Activated B cell treated with CpG ODN at 0.5 μM for 24 hours (primary cell): ENCODE data around the gene RMND5B. TPM values are rescaled to one million over a fixed set of nuclear protein-coding genes. Genes with fewer than 3 reads are reported as not detected.

Source experiments
- ATAC-seq: fragments of 200-7000 bp; cut with Tn5 transposase; one replicate; pipeline ENCODE4 v1.10.0; 2021; ENCODE audit warnings: low read depth, mild to moderate bottlenecking, moderate library complexity
- CTCF ChIA-PET: fragments of 350-600 bp; sonication (Branson Sonifier 250); formaldehyde crosslinking; loops from one replicate; lab custom pipeline; 2021; ENCODE audit warnings: antibody characterized with exemption; lab: Charles Lee
- POLR2A ChIA-PET: fragments of 350-600 bp; sonication (Branson Sonifier 250); formaldehyde crosslinking; loops from one replicate; lab custom pipeline; 2021; ENCODE audit warnings: antibody characterized with exemption; lab: Charles Lee
- DNase-seq: peaks from one replicate; pipeline ENCODE4 v3.0.0; 2022
- H3K27ac Mint-ChIP-seq: one replicate; pipeline ENCODE4 v1.8.0; 2020; ENCODE audit warnings: mixed read lengths
- H3K27me3 Mint-ChIP-seq: one replicate; pipeline ENCODE4 v1.8.0; 2021; ENCODE audit warnings: mixed read lengths
- H3K36me3 Mint-ChIP-seq: one replicate; pipeline ENCODE4 v1.8.0; 2021; ENCODE audit warnings: low read depth, mixed read lengths
- H3K4me1 Mint-ChIP-seq: one replicate; pipeline ENCODE4 v1.8.0; 2021; ENCODE audit warnings: mixed read lengths
- H3K4me3 Mint-ChIP-seq: one replicate; pipeline ENCODE4 v1.8.0; 2020; ENCODE audit warnings: mild to moderate bottlenecking, mixed read lengths
- H3K9me3 Mint-ChIP-seq: one replicate; pipeline ENCODE4 v1.8.0; 2020; ENCODE audit warnings: mixed read lengths
- intact Hi-C: fragments of 100-400 bp; cut with micrococcal nuclease; formaldehyde crosslinking; loops from one replicate; pipeline ENCODE4 v1.15.1; 2024
- total RNA-seq: library from RNA; stranded (reverse); gene quantifications from 2 replicates; pipeline ENCODE4 v1.2.3, GENCODE V29; 2022
- TF ChIP-seq, protein P1 (sequence below): fragments of 200-600 bp; IDR thresholded peaks from one replicate; pipeline ENCODE4 v1.8.0; 2022; ENCODE audit warnings: antibody characterized with exemption, mild to moderate bottlenecking

Gene RMND5B
- total RNA-seq, 1 donor from 2014 or later: 57.2 TPM

DNA sequence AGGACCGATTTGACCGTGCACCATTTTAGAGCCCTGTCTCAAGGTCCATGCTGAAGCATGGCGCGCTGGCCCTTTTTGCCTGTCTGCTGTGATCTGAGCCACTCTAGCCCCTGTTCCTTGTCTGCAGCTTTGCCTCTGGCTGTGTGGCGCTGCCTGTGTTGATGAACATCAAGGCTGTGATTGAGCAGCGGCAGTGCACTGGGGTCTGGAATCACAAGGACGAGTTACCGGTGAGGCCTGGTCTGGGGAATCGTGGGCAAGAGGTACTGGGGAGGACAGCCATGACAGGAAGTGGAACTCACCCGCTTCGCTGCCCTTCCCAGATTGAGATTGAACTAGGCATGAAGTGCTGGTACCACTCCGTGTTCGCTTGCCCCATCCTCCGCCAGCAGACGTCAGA, 16.6 kb downstream of the RMND5B start:
- intact Hi-C loops: no loop called here
- DNase-seq: no peak
- ChIA-PET POLR2A (no interaction called here), CTCF (interaction anchor here (1.5 to 11.3 kb wide), 2 partner anchors 12 to 71 kb away, joined by 4 to 190 read pairs; no protein-coding TSS in a partner anchor)
- H3K36me3 Mint-ChIP-seq: peaks cover 87% of the 10 kb centered on the region
- ATAC-seq: no peak
- no peaks in the 10 kb centered on the region for H3K27me3 Mint-ChIP-seq
- peak overlapping the region; percentile 41 for H3K27ac Mint-ChIP-seq
- H3K9me3 Mint-ChIP-seq: no peaks in the 10 kb centered on the region
- TF ChIP-seq, protein P1, sequence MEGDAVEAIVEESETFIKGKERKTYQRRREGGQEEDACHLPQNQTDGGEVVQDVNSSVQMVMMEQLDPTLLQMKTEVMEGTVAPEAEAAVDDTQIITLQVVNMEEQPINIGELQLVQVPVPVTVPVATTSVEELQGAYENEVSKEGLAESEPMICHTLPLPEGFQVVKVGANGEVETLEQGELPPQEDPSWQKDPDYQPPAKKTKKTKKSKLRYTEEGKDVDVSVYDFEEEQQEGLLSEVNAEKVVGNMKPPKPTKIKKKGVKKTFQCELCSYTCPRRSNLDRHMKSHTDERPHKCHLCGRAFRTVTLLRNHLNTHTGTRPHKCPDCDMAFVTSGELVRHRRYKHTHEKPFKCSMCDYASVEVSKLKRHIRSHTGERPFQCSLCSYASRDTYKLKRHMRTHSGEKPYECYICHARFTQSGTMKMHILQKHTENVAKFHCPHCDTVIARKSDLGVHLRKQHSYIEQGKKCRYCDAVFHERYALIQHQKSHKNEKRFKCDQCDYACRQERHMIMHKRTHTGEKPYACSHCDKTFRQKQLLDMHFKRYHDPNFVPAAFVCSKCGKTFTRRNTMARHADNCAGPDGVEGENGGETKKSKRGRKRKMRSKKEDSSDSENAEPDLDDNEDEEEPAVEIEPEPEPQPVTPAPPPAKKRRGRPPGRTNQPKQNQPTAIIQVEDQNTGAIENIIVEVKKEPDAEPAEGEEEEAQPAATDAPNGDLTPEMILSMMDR: no peak
- H3K4me1 Mint-ChIP-seq: peaks cover 12% of the 10 kb centered on the region
- no peak overlapping the region for H3K4me3 Mint-ChIP-seq

GRCh38 chr5:178149199-178149932, 18.6 kb downstream of the RMND5B start:
- peaks cover 29% of the 10 kb centered on the region for H3K4me1 Mint-ChIP-seq
- H3K4me3 Mint-ChIP-seq: no peak overlapping the region

GRCh38 chr5:178150977-178151734, 20.3 kb downstream of the RMND5B start:
- DNase-seq (no peak), ATAC-seq (no peak)
- TF ChIP-seq, protein P1: no peak
- no peak overlapping the region for H3K27ac Mint-ChIP-seq
- no peaks in the 10 kb centered on the region for H3K9me3 Mint-ChIP-seq
- CTCF ChIA-PET: interaction anchor here (11.3 kb wide), 1 partner anchor 74 kb away, joined by 190 read pairs; no protein-coding TSS in a partner anchor
- intact Hi-C loops: loop anchor here (5.0 to 10.0 kb wide), 3 partner anchors 546 to 1546 kb away; partner anchors contain the start of genes B4GALT7, CANX and MXD3
- H3K27me3 Mint-ChIP-seq: no peaks in the 10 kb centered on the region
- H3K4me1 Mint-ChIP-seq: peaks cover 37% of the 10 kb centered on the region
- POLR2A ChIA-PET: interaction anchor here (2.9 kb wide), 1 partner anchor 19 kb away, joined by 10 read pairs; the partner anchor contains the start of gene RMND5B
- peaks cover 67% of the 10 kb centered on the region for H3K36me3 Mint-ChIP-seq
- no peak overlapping the region for H3K4me3 Mint-ChIP-seq

More at GRCh38 chr5:178149199-178149932, 18.6 kb downstream of the RMND5B start:
- no peak for DNase-seq
- ATAC-seq: no peak
- Mint-ChIP-seq H3K36me3 (peaks cover 76% of the 10 kb centered on the region), H3K9me3 (no peaks in the 10 kb centered on the region), H3K27ac (no peak overlapping the region), H3K27me3 (no peaks in the 10 kb centered on the region)
- ChIA-PET POLR2A (interaction anchor here (2.9 kb wide), 1 partner anchor 17 kb away, joined by 10 read pairs; the partner anchor contains the start of gene RMND5B), CTCF (interaction anchor here (0.9 to 11.3 kb wide), 2 partner anchors 29 to 72 kb away, joined by 3 to 190 read pairs; no protein-coding TSS in a partner anchor)
- intact Hi-C loops: no loop called here
- TF ChIP-seq, protein P1: no peak

DNA sequence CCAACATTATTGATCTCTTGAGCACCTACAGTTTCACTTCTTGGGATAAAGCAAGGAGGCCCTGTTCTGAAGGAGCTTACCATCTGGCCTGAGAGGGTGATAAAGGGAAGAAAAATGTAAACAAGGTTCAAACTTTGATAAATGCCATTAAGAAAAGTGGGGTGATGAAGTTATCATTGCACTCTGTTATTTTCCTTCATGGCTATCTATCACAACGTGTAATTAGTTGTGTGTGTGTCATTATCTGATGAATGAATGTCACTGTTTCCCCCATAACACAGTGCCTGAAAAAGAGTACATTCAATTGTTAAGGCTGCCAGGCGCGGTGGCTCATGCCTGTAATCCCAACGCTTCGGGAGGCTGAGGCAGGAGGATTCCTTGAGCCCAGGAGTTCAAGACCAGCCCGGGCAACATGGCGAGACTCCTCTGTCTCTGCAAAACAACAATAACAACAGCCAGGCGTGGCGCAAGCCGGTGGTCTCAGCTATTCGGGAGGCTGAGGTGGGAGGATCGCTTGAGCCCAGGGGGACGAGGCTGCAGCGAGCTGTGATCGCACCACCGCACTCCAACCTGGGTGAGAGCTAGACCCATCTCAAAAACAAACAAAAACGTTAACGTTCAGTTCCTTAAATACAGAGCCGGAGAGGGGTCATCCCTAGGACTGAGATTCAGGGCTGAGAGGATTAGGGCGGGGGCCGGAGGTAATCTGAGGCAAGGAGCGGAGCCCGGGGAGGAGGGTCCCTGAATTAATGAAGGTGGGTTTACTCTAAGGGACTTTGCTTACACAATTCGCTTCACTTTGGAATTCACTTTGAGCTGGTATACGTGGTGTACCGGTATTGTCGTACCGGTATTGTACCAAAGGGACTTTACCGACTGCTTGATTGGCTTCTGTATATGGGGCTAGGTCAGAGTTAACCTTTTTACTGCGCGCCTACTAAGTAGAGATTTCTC, 22.0 kb downstream of the RMND5B start:
- TF ChIP-seq, protein P1: no peak
- POLR2A ChIA-PET: interaction anchor here (0.6 to 2.2 kb wide), 7 partner anchors 14 to 52 kb away, joined by 3 to 21 read pairs (median 9); partner anchors contain the start of genes HNRNPAB and N4BP3
- Mint-ChIP-seq H3K27ac (peak overlapping the region; percentile 83), H3K36me3 (peaks cover 50% of the 10 kb centered on the region), H3K4me1 (peaks cover 37% of the 10 kb centered on the region), H3K9me3 (no peaks in the 10 kb centered on the region), H3K4me3 (peak overlapping the region; percentile 96), H3K27me3 (no peaks in the 10 kb centered on the region)
- DNase-seq: no peak
- CTCF ChIA-PET: interaction anchor here (0.9 to 3.9 kb wide), 4 partner anchors 8 to 76 kb away, joined by 3 to 30 read pairs (median 6); no protein-coding TSS in a partner anchor
- intact Hi-C loops: loop anchor here (1.0 to 10.0 kb wide), 6 partner anchors 22 to 1545 kb away; partner anchors contain the start of genes B4GALT7, CANX, HNRNPAB and MXD3
- no peak for ATAC-seq
